ENCODE measurements around the gene SF3B5. TPM values are rescaled to one million over a fixed set of nuclear protein-coding genes. Genes with fewer than 3 reads are reported as not detected.

The SF3B5 gene
- total and polyA plus RNA-seq, 2 of the 8 experiments (the other 6 are each of a cell fraction or from before 2014, with no cell fraction given) = 195 to 588 TPM

DNA sequence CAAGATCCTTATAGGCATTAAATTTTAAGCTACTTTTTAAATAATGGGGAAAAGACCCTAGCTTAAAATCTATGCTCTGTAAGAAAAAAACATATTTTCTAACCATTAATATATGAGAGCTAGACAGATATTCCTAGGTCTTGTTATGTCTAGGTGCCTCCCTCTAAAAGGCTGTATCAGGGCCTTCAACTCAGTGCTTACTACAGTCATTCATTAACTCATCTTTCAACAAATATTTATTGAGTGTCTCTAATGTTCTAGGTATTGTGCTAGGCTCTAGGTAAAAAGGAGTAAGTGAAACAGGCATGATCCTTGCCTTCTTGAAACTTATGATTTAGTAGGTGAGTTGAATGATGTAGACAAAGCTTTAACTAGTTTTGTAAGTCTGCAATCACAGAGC, 48.5 kb upstream of the SF3B5 start:
- H2BK12ac ChIP-seq (ENCODE audit: low read depth, low read length) = no peak overlapping the region
- POLR2A ChIA-PET (ENCODE audit: partially characterized antibody) = no interaction called here
- no peak for FAIRE-seq
- TF ChIP-seq POLR2A (IDR thresholded peaks at IDR 0.05; ENCODE audit: control extremely low read depth in 1 of 2, low read depth in 2 of 2, low read length in 2 of 2) (no peak), FOSL1 (IDR thresholded peaks at IDR 0.05; ENCODE audit: insufficient read depth, low read depth, low read length) (no peak), GABPA (IDR thresholded peaks at IDR 0.05; ENCODE audit: borderline replicate concordance, insufficient read depth, low read length) (no peak), SUZ12 (IDR thresholded peaks at IDR 0.05; ENCODE audit: low read length) (no peak), RBBP5 (IDR thresholded peaks at IDR 0.05; ENCODE audit: borderline replicate concordance, low read depth, low read length) (no peak), CTBP2 (IDR thresholded peaks at IDR 0.05; ENCODE audit: borderline replicate concordance, insufficient read depth, insufficient read length, low read length) (no peak), SP1 (IDR thresholded peaks at IDR 0.05; ENCODE audit: low read depth, low read length) (no peak), NRF1 (IDR thresholded peaks at IDR 0.05; ENCODE audit: low read depth, low read length) (no peak), POU5F1 (IDR thresholded peaks at IDR 0.05; ENCODE audit: low read depth, low read length) (no peak), ASH2L (IDR thresholded peaks at IDR 0.05; ENCODE audit: low read length) (no peak), SIN3A (conservative IDR thresholded peaks at IDR 0.05 in 1 of 2, IDR thresholded peaks at IDR 0.05 in 1 of 2; ENCODE audit: low read depth in 1 of 2, low read length in 2 of 2) (no peak), TEAD4 (IDR thresholded peaks at IDR 0.05; ENCODE audit: low read depth, low read length) (no peak)
- TF ChIP-seq, protein P1, sequence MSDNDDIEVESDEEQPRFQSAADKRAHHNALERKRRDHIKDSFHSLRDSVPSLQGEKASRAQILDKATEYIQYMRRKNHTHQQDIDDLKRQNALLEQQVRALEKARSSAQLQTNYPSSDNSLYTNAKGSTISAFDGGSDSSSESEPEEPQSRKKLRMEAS (IDR thresholded peaks at IDR 0.05) = no peak
- TF ChIP-seq, protein P2, sequence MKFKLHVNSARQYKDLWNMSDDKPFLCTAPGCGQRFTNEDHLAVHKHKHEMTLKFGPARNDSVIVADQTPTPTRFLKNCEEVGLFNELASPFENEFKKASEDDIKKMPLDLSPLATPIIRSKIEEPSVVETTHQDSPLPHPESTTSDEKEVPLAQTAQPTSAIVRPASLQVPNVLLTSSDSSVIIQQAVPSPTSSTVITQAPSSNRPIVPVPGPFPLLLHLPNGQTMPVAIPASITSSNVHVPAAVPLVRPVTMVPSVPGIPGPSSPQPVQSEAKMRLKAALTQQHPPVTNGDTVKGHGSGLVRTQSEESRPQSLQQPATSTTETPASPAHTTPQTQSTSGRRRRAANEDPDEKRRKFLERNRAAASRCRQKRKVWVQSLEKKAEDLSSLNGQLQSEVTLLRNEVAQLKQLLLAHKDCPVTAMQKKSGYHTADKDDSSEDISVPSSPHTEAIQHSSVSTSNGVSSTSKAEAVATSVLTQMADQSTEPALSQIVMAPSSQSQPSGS (IDR thresholded peaks at IDR 0.05; ENCODE audit: low read length) = no peak

More for the DNA sequence above, 48.5 kb upstream of the SF3B5 start:
- no peak overlapping the region for H4K5ac ChIP-seq (ENCODE audit: insufficient read length, low read depth, low read length)
- H3K79me2 ChIP-seq (ENCODE audit: control insufficient read depth in 1 of 2, insufficient read depth in 2 of 2, low read length in 2 of 2) = no peaks in the 10 kb centered on the region
- no peak overlapping the region for H3K9ac ChIP-seq (replicated peaks in 1 of 4; ENCODE audit: extremely low read depth in 1 of 4, low read depth in 3 of 4, low read length in 3 of 4)
- no peaks in the 10 kb centered on the region for H3K4me1 ChIP-seq (replicated peaks in 1 of 4; ENCODE audit: control insufficient read depth in 3 of 4, insufficient read depth in 4 of 4, low read length in 3 of 4)
- H4K8ac ChIP-seq (ENCODE audit: extremely low read depth, insufficient read depth, low read length) = no peak overlapping the region
- H3K18ac ChIP-seq (ENCODE audit: extremely low read depth, low read length) = no peak overlapping the region
- no peak overlapping the region for H3K4ac ChIP-seq (replicated peaks; ENCODE audit: insufficient read length, low read depth, low read length)
- no peaks in the 10 kb centered on the region for H3K36me3 ChIP-seq (ENCODE audit: control insufficient read depth in 2 of 4, insufficient read depth in 4 of 4, low read length in 3 of 4)
- H4K20me1 ChIP-seq (replicated peaks in 1 of 2; ENCODE audit: control insufficient read depth in 1 of 2, insufficient read depth in 2 of 2, low read length in 2 of 2) = no peaks in the 10 kb centered on the region
- H3K56ac ChIP-seq (replicated peaks; ENCODE audit: insufficient read length, low read depth, low read length) = no peak overlapping the region
- H2AK5ac ChIP-seq (ENCODE audit: low read depth, low read length) = no peak overlapping the region
- no peak overlapping the region; the same call in 1 of the 2 replicates for H2AFZ ChIP-seq (ENCODE audit: low read length)
- no peaks in the 10 kb centered on the region; the same call in 1 of the 2 replicates for H3K79me1 ChIP-seq (ENCODE audit: low read depth, low read length)
- H3K27ac ChIP-seq (ENCODE audit: low read depth, low read length) = no peak overlapping the region
- peaks cover under 1 to 4% (median 2%) of the 10 kb centered on the region in 4 experiments; a peak in 5 of 7 replicates for H3K27me3 ChIP-seq (replicated peaks in 1 of 4; ENCODE audit: control insufficient read depth in 3 of 4, extremely low read depth in 1 of 4, insufficient read depth in 3 of 4, low read length in 3 of 4)
- no peak overlapping the region for H3K23ac ChIP-seq (ENCODE audit: insufficient read length)
- no peak overlapping the region for H3K4me3 ChIP-seq (ENCODE audit: extremely low read depth in 1 of 4, insufficient read depth in 2 of 4, low read depth in 3 of 4, low read length in 4 of 4)
- no peak overlapping the region for H2BK15ac ChIP-seq (ENCODE audit: low read length)
- H2BK5ac ChIP-seq (ENCODE audit: low read depth, low read length) = no peak overlapping the region
- CTCF ChIA-PET (ENCODE audit: partially characterized antibody) = interaction anchor here (2.3 kb wide), 1 partner anchor 10 kb away, joined by 5 read pairs; no protein-coding TSS in a partner anchor
- no peak overlapping the region for H3K14ac ChIP-seq (ENCODE audit: insufficient read length)
- H2BK20ac ChIP-seq (ENCODE audit: low read length) = no peak overlapping the region
- no peak overlapping the region for H4K91ac ChIP-seq (replicated peaks; ENCODE audit: insufficient read length, low read length)
- no peak overlapping the region for H2BK120ac ChIP-seq (replicated peaks; ENCODE audit: low read depth, low read length)
- no peak for DNase-seq (ENCODE audit: low read depth in 1 of 2, low spot score in 2 of 2)
- H3K23me2 ChIP-seq (ENCODE audit: low read depth, low read length) = no peaks in the 10 kb centered on the region
- H3K4me2 ChIP-seq (ENCODE audit: insufficient read depth in 1 of 2, low read depth in 2 of 2, low read length in 2 of 2) = no peak overlapping the region
- no peaks in the 10 kb centered on the region for H3K9me3 ChIP-seq (ENCODE audit: insufficient read depth in 2 of 2, low read depth in 1 of 2, low read length in 1 of 2)
